ENCODE results near the gene ZNF276. TPM values are rescaled to one million over a fixed set of nuclear protein-coding genes. Genes with fewer than 3 reads are reported as not detected.

ZNF276 gene
- polyA plus RNA-seq, 3 donors: 2.2 to 54.5 (median 3.2) TPM

DNA sequence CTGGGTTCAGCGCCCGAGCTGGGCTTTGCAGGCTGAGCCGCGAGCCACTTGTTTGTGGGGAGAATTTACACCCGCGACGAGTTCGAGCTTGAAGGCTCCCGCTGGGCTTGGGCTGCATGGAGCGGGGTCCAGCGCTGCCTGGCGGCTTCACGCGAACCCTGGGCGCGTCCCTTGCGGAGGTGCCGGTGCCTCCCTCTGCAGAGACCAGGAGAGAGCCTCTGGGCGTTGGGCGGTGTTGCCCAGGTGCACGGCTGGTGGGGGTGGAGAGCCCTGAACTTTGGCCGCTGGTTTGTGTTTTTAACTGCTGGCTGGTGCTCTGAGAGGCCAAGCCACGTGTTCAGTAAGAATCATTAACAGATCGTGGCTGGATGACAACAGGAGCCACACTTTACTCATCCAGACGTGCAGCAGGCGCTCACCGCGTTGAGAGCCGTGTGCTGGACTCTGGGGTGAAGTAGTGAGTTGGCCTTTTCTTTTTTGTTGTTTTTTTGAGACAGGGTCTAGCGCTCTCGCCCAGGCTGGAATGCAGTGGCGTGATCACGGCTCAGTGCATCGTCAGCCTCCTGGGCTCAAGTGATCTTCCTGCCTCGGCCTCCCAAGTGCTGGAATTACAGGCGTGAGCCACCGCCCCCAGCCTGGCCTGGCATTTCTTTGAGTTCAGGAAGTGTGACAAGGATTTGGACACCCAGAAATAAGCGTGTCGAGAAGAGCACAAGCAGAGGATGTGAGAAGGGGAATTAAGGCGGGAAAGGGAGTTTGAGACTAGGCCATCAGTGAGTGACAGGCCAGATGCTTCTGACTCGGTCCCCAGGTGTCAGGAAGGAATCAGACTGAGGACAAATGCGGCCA lies 34.0 kb upstream of the ZNF276 start:
- peak overlapping the region; percentile 72 for H3K9ac ChIP-seq (ENCODE audit: insufficient read depth, low read length, poor library complexity, severe bottlenecking)
- intact Hi-C loops (cut with micrococcal nuclease): no loop called here
- TF ChIP-seq, protein P1, sequence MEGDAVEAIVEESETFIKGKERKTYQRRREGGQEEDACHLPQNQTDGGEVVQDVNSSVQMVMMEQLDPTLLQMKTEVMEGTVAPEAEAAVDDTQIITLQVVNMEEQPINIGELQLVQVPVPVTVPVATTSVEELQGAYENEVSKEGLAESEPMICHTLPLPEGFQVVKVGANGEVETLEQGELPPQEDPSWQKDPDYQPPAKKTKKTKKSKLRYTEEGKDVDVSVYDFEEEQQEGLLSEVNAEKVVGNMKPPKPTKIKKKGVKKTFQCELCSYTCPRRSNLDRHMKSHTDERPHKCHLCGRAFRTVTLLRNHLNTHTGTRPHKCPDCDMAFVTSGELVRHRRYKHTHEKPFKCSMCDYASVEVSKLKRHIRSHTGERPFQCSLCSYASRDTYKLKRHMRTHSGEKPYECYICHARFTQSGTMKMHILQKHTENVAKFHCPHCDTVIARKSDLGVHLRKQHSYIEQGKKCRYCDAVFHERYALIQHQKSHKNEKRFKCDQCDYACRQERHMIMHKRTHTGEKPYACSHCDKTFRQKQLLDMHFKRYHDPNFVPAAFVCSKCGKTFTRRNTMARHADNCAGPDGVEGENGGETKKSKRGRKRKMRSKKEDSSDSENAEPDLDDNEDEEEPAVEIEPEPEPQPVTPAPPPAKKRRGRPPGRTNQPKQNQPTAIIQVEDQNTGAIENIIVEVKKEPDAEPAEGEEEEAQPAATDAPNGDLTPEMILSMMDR (IDR thresholded peaks at IDR 0.05): no peak
- H3K27me3 Mint-ChIP-seq (ENCODE audit: low read depth in 3 of 3): peaks cover 0 to 2% (median 0%) of the 10 kb centered on the region in 3 donors
- peak overlapping the region; percentile 94 for H2AFZ ChIP-seq (ENCODE audit: insufficient read depth, low read depth, low read length, poor library complexity, severe bottlenecking)
- peak overlapping the region in 1 of 2 donors; percentile 44 for H3K27ac ChIP-seq (ENCODE audit: low read depth in 1 of 2, low read length in 2 of 2)
- peaks cover 9% of the 10 kb centered on the region for H3K4me1 Mint-ChIP-seq
- H3K9me3 Mint-ChIP-seq: peaks cover 8 to 23% (median 13%) of the 10 kb centered on the region in 7 donors
- peaks cover 0 to 17% of the 10 kb centered on the region in 2 donors for H3K9me3 ChIP-seq (replicated peaks in 1 of 2; ENCODE audit: control insufficient read depth in 1 of 2, insufficient read depth in 1 of 2, low read length in 2 of 2)
- H3K4me2 ChIP-seq (replicated peaks; ENCODE audit: extremely low read depth, low read length, poor library complexity, severe bottlenecking): peak overlapping the region; percentile 99
- DNase-seq: no peak
- WGBS (ENCODE audit: insufficient coverage): 24% methylated on average over 39 of the region's 42 CpGs
- peak overlapping the region in 5 of 7 donors; percentile 21 to 85 (median 45) for H3K27ac Mint-ChIP-seq
- peaks cover 22 to 34% of the 10 kb centered on the region in 2 donors for H3K36me3 ChIP-seq (replicated peaks in 1 of 2; ENCODE audit: control insufficient read depth in 1 of 2, insufficient read depth in 2 of 2, low read length in 2 of 2)
- peak overlapping the region; percentile 78 to 97 (median 89) for H3K4me3 ChIP-seq (replicated peaks in 1 of 3; ENCODE audit: low read depth in 2 of 3, low read length in 3 of 3)
- peaks cover 10 to 17% of the 10 kb centered on the region in 2 donors for H3K4me1 ChIP-seq (ENCODE audit: control insufficient read depth in 1 of 2, insufficient read depth in 2 of 2, low read length in 2 of 2)
- H3K27me3 ChIP-seq (ENCODE audit: control insufficient read depth in 2 of 2, insufficient read depth in 2 of 2, low read length in 2 of 2): no peaks in the 10 kb centered on the region
- peaks cover 25% of the 10 kb centered on the region for H3K79me2 ChIP-seq (ENCODE audit: insufficient read depth, low read length)
- peaks cover 18 to 32% of the 10 kb centered on the region in 2 donors for H3K36me3 Mint-ChIP-seq
- peak overlapping the region; percentile 89 to 92 for H3K4me3 Mint-ChIP-seq
- H4K20me1 ChIP-seq (ENCODE audit: insufficient read depth, low read length): no peaks in the 10 kb centered on the region

GRCh38 chr16:89688395-89688794 lies 32.9 kb upstream of the ZNF276 start:
- no peak overlapping the region for H3K27ac Mint-ChIP-seq
- no peak overlapping the region for H2AFZ ChIP-seq (ENCODE audit: insufficient read depth, low read depth, low read length, poor library complexity, severe bottlenecking)
- peaks cover 25% of the 10 kb centered on the region for H3K79me2 ChIP-seq (ENCODE audit: insufficient read depth, low read length)
- WGBS (ENCODE audit: insufficient coverage): 100% methylated on average over 3 of the region's 5 CpGs
- peaks cover 10 to 17% of the 10 kb centered on the region in 2 donors for H3K4me1 ChIP-seq (ENCODE audit: control insufficient read depth in 1 of 2, insufficient read depth in 2 of 2, low read length in 2 of 2)
- H3K9me3 ChIP-seq (replicated peaks in 1 of 2; ENCODE audit: control insufficient read depth in 1 of 2, insufficient read depth in 1 of 2, low read length in 2 of 2): peaks cover 0 to 17% of the 10 kb centered on the region in 2 donors
- H3K4me3 ChIP-seq (replicated peaks in 1 of 3; ENCODE audit: low read depth in 2 of 3, low read length in 3 of 3): no peak overlapping the region
- H3K36me3 ChIP-seq (replicated peaks in 1 of 2; ENCODE audit: control insufficient read depth in 1 of 2, insufficient read depth in 2 of 2, low read length in 2 of 2): peaks cover 30 to 42% of the 10 kb centered on the region in 2 donors
- no peak overlapping the region for H3K4me2 ChIP-seq (replicated peaks; ENCODE audit: extremely low read depth, low read length, poor library complexity, severe bottlenecking)
- peaks cover 9% of the 10 kb centered on the region for H3K4me1 Mint-ChIP-seq
- DNase-seq: no peak
- intact Hi-C loops (cut with micrococcal nuclease): no loop called here
- TF ChIP-seq, protein P1 (IDR thresholded peaks at IDR 0.05): no peak
- peaks cover 8 to 18% (median 13%) of the 10 kb centered on the region in 7 donors for H3K9me3 Mint-ChIP-seq
- no peak overlapping the region for H3K4me3 Mint-ChIP-seq
- no peaks in the 10 kb centered on the region for H3K27me3 ChIP-seq (ENCODE audit: control insufficient read depth in 2 of 2, insufficient read depth in 2 of 2, low read length in 2 of 2)
- H3K27ac ChIP-seq (ENCODE audit: low read depth in 1 of 2, low read length in 2 of 2): no peak overlapping the region
- no peak overlapping the region for H3K9ac ChIP-seq (ENCODE audit: insufficient read depth, low read length, poor library complexity, severe bottlenecking)
- H3K27me3 Mint-ChIP-seq (ENCODE audit: low read depth in 3 of 3): peaks cover 0 to 2% (median 0%) of the 10 kb centered on the region in 3 donors
- H4K20me1 ChIP-seq (ENCODE audit: insufficient read depth, low read length): no peaks in the 10 kb centered on the region
- peaks cover 24 to 43% of the 10 kb centered on the region in 2 donors for H3K36me3 Mint-ChIP-seq

All from CD14-positive monocyte (primary cell).